Thyroid gland (tissue), 4 donors: ENCODE results near the gene RUNX2. TPM values are rescaled to one million over a fixed set of nuclear protein-coding genes. Genes with fewer than 3 reads are reported as not detected.

ENCODE experiments used
- DNase-seq, 2 donors: peaks; one replicate each; pipeline ENCODE4 v3.0.0-alpha.2; 2019
- H3K27ac ChIP-seq, 3 donors: fragments of 200-600 bp; sonication (generic); 1 replicate in 2 of 3; 2 replicates in 1 of 3; pipeline ENCODE4 v1.5.1; 2016 to 2019; ENCODE audit warnings: mild to moderate bottlenecking in 1 of 3, moderate library complexity in 1 of 3
- H3K27me3 ChIP-seq: fragments of 200-600 bp; sonication (generic); one replicate; pipeline ENCODE4 v1.5.1; 2019
- H3K36me3 ChIP-seq, 2 donors: fragments of 200-600 bp; sonication (generic); one replicate each; pipeline ENCODE4 v1.5.1; 2016 to 2019
- H3K4me1 ChIP-seq, 2 donors: fragments of 200-600 bp; sonication (generic); one replicate each; pipeline ENCODE4 v1.5.1; 2017 to 2019
- H3K4me3 ChIP-seq, 3 donors: fragments of 200-600 bp; sonication (generic); replicated peaks in 1 of 3; 1 replicate in 2 of 3; 2 replicates in 1 of 3; pipeline ENCODE4 v1.5.1; 2016; ENCODE audit warnings: mild to moderate bottlenecking in 1 of 3
- H3K9me3 ChIP-seq: fragments of 200-600 bp; sonication (generic); one replicate; pipeline ENCODE4 v1.5.1; 2017
- POLR2A ChIP-seq, 2 donors: fragments of 450-650 bp; IDR thresholded peaks; one replicate each; pipeline ENCODE4 v1.6.1; 2017; ENCODE audit warnings: antibody characterized with exemption in 2 of 2, mild to moderate bottlenecking in 2 of 2, moderate library complexity in 1 of 2
- WGBS, 2 donors: methylation state at CpG; one replicate each; pipeline ENCODE4 v1.1.5; 2017; 5-methylcytosine and 5-hydroxymethylcytosine counted together
- intact Hi-C: fragments of 100-400 bp; cut with DNase I; formaldehyde crosslinking; loops from one replicate; pipeline ENCODE4 v1.15.1; 2023
- total RNA-seq, 4 donors: library from RNA; depleted of rRNA; stranded (reverse); fragments of >200 nt; gene quantifications; one replicate each; pipeline ENCODE4 v1.2.3, GENCODE V29; 2016
- TF ChIP-seq, protein P1 (sequence below), 6 experiments: fragments of 200-600 bp in 3 of 6; fragments of 450-650 bp in 3 of 6; sonication (generic) in 3 of 6; IDR thresholded peaks; one replicate each; pipeline ENCODE4 v1.5.1; 2016 to 2019; ENCODE audit warnings: antibody characterized with exemption in 6 of 6, mild to moderate bottlenecking in 2 of 6, inconsistent platforms in 1 of 6, moderate library complexity in 1 of 6

The RUNX2 gene
- total RNA-seq, 4 donors from 2014 or later: 1.6 to 4.2 (median 2.7) TPM

- no peak overlapping the region for H3K27ac ChIP-seq
- no peak overlapping the region for H3K4me3 ChIP-seq
- H3K36me3 ChIP-seq: no peaks in the 10 kb centered on the region
- no peaks in the 10 kb centered on the region for H3K4me1 ChIP-seq
- WGBS, 2 donors: 87 to 90% methylated on average over 3 of the region's 3 CpGs
- H3K9me3 ChIP-seq: no peaks in the 10 kb centered on the region
- intact Hi-C loops: no loop called here
- TF ChIP-seq POLR2A (IDR thresholded peaks at IDR 0.05): no peak
- TF ChIP-seq, protein P1, sequence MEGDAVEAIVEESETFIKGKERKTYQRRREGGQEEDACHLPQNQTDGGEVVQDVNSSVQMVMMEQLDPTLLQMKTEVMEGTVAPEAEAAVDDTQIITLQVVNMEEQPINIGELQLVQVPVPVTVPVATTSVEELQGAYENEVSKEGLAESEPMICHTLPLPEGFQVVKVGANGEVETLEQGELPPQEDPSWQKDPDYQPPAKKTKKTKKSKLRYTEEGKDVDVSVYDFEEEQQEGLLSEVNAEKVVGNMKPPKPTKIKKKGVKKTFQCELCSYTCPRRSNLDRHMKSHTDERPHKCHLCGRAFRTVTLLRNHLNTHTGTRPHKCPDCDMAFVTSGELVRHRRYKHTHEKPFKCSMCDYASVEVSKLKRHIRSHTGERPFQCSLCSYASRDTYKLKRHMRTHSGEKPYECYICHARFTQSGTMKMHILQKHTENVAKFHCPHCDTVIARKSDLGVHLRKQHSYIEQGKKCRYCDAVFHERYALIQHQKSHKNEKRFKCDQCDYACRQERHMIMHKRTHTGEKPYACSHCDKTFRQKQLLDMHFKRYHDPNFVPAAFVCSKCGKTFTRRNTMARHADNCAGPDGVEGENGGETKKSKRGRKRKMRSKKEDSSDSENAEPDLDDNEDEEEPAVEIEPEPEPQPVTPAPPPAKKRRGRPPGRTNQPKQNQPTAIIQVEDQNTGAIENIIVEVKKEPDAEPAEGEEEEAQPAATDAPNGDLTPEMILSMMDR (IDR thresholded peaks at IDR 0.05): no peak
- no peaks in the 10 kb centered on the region for H3K27me3 ChIP-seq
- DNase-seq: no peak
Measured at GRCh38 chr6:45692021-45692420, 363.9 kb downstream of the RUNX2 start.

GRCh38 chr6:45696738-45697137 lies 368.6 kb downstream of the RUNX2 start:
- H3K27me3 ChIP-seq: no peaks in the 10 kb centered on the region
- intact Hi-C loops: no loop called here
- H3K4me3 ChIP-seq: no peak overlapping the region
- 87 to 94% methylated on average over 1 of the region's 1 CpG for WGBS, 2 donors
- DNase-seq: no peak
- no peak overlapping the region for H3K27ac ChIP-seq
- no peaks in the 10 kb centered on the region for H3K9me3 ChIP-seq
- no peaks in the 10 kb centered on the region for H3K4me1 ChIP-seq
- TF ChIP-seq, protein P1 (IDR thresholded peaks at IDR 0.05): no peak
- no peaks in the 10 kb centered on the region for H3K36me3 ChIP-seq

DNA sequence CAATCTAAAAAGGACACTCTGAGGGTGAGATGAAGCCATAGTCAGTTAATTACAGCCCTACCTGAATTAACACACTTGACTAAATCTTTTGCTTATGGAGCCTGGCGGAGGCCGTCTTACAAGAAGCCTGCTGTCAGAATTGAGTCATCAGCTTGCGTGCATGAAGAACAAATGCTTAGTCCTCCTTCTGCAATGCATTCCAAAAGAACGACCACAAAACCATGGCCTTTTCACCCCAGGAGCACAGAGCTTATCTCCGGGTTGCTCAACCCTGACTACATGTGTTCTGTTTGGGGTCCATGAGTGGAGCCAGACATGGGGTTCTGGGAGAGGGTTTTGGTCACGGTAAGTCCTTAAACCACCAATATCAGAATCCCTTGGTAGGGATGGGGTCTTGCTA lies 369.5 kb downstream of the RUNX2 start:
- Histone ChIP-seq H3K27me3 (no peaks in the 10 kb centered on the region), H3K4me3 (no peak overlapping the region), H3K4me1 (no peaks in the 10 kb centered on the region), H3K36me3 (no peaks in the 10 kb centered on the region), H3K9me3 (no peaks in the 10 kb centered on the region), H3K27ac (no peak overlapping the region)
- WGBS, 2 donors: 92 to 94% methylated on average over 6 of the region's 6 CpGs
- TF ChIP-seq, protein P1 (IDR thresholded peaks at IDR 0.05): no peak
- TF ChIP-seq POLR2A (IDR thresholded peaks at IDR 0.05): no peak
- DNase-seq: no peak
- intact Hi-C loops: no loop called here

DNA sequence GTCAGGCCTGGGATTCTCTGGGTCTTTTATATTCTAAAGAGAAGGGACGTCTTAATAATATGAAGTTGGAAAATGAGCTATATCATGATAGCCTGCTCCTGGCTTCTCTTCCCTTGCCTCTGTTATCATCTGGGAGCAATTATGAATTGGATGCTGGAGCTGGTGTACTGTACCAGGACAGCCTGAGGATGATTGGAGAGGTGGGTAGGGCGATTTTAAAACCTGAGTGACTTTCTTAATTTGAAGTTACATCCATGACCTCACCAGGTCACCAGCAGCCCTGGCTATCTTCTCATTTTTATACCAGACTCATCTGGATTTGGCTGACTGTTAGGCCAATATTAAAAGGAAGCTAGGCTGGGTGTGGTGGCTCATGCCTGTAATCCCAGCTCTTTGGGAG lies 369.9 kb downstream of the RUNX2 start:
- DNase-seq: no peak
- TF ChIP-seq, protein P1 (IDR thresholded peaks at IDR 0.05): no peak
- TF ChIP-seq POLR2A (IDR thresholded peaks at IDR 0.05): no peak
- H3K9me3 ChIP-seq: no peaks in the 10 kb centered on the region
- H3K4me1 ChIP-seq: no peaks in the 10 kb centered on the region
- no peaks in the 10 kb centered on the region for H3K36me3 ChIP-seq
- 87 to 92% methylated on average over 2 of the region's 2 CpGs for WGBS, 2 donors
- intact Hi-C loops: no loop called here
- H3K4me3 ChIP-seq: no peak overlapping the region
- H3K27me3 ChIP-seq: no peaks in the 10 kb centered on the region
- H3K27ac ChIP-seq: no peak overlapping the region

DNA sequence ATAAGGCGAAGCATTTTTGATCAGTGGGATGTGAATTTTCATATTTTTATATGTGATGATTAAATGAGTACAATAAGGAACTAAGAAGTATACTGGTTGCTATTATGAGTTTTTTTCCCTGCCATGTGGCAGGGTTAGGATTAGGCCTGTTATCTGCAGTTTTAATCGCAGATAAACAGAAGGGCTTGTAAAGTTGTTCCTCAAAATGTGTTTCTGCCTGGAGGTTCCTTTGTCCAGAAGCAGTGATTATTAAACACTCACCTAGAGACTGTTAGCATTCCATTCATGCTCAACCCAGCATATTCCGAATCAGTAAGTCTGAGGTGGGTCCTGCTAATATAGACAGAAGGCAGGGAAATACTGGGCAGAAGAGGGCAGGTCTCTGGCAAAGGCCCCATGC lies 371.5 kb downstream of the RUNX2 start:
- TF ChIP-seq, protein P1 (IDR thresholded peaks at IDR 0.05): no peak
- TF ChIP-seq POLR2A (IDR thresholded peaks at IDR 0.05): no peak
- 72 to 77% methylated on average over 3 of the region's 3 CpGs for WGBS, 2 donors
- DNase-seq: no peak

More for the DNA sequence above, 371.5 kb downstream of the RUNX2 start:
- H3K36me3 ChIP-seq: no peaks in the 10 kb centered on the region
- H3K4me3 ChIP-seq: no peak overlapping the region
- no peak overlapping the region for H3K27ac ChIP-seq
- H3K9me3 ChIP-seq: no peaks in the 10 kb centered on the region
- no peaks in the 10 kb centered on the region for H3K27me3 ChIP-seq
- intact Hi-C loops: no loop called here
- no peaks in the 10 kb centered on the region for H3K4me1 ChIP-seq
